Activated T-cell treated with anti-CD3 and anti-CD28 coated beads, Interleukin-2, amount 50 U/mL, for 72 hours (primary cell): ENCODE data around the gene TMEM178B. TPM values are rescaled to one million over a fixed set of nuclear protein-coding genes. Genes with fewer than 3 reads are reported as not detected.

Source experiments
- ATAC-seq, 2 donors: fragments of 150-1000 bp; cut with Tn5 transposase; replicated peaks in 1 of 2; 2 replicates each; pipeline ENCODE4 v1.10.0; 2021; ENCODE audit warnings: moderate library complexity in 2 of 2, mild to moderate bottlenecking in 1 of 2
- DNase-seq, 2 donors: peaks; one replicate each; pipeline ENCODE4 v3.0.0; 2021 to 2022; ENCODE audit warnings: mixed read lengths in 1 of 2
- H3K27ac Mint-ChIP-seq: one replicate; pipeline ENCODE4 v1.8.0; 2022; ENCODE audit warnings: mild to moderate bottlenecking, moderate library complexity, mixed read lengths
- H3K27me3 Mint-ChIP-seq: one replicate; pipeline ENCODE4 v1.8.0; 2022; ENCODE audit warnings: low read depth, mixed read lengths
- H3K36me3 Mint-ChIP-seq, 2 donors: one replicate each; pipeline ENCODE4 v1.8.0; 2022; ENCODE audit warnings: mixed read lengths in 2 of 2, mild to moderate bottlenecking in 1 of 2; ENCODE audit not compliant: insufficient read depth in 2 of 2
- H3K4me1 Mint-ChIP-seq: one replicate; pipeline ENCODE4 v1.8.0; 2022; ENCODE audit warnings: low read depth, mixed read lengths
- H3K4me3 Mint-ChIP-seq, 2 donors: one replicate each; pipeline ENCODE4 v1.8.0; 2022; ENCODE audit warnings: mild to moderate bottlenecking in 2 of 2, mixed read lengths in 2 of 2, moderate library complexity in 2 of 2
- H3K9me3 Mint-ChIP-seq, 2 donors: one replicate each; pipeline ENCODE4 v1.8.0; 2022; ENCODE audit warnings: mixed read lengths in 2 of 2
- total RNA-seq, 2 donors: library from RNA; stranded (reverse); gene quantifications; one replicate each; pipeline ENCODE4 v1.2.3, GENCODE V29; 2022

The TMEM178B gene
- total RNA-seq, 2 donors from 2014 or later = 1.0 to 1.4 TPM

- H3K4me3 Mint-ChIP-seq = no peak overlapping the region
- H3K27ac Mint-ChIP-seq = no peak overlapping the region
- DNase-seq (no peak), ATAC-seq (no peak)
- H3K27me3 Mint-ChIP-seq = peaks cover 34% of the 10 kb centered on the region
- H3K36me3 Mint-ChIP-seq = no peaks in the 10 kb centered on the region
- H3K9me3 Mint-ChIP-seq = peaks cover 2% of the 10 kb centered on the region in 2 donors
- no peaks in the 10 kb centered on the region for H3K4me1 Mint-ChIP-seq
Measured at GRCh38 chr7:141128506-141128905, 54.6 kb downstream of the TMEM178B start.

GRCh38 chr7:141128931-141129330 is 55.1 kb downstream of the TMEM178B start:
- Mint-ChIP-seq H3K36me3 (peaks cover 0 to 1% of the 10 kb centered on the region in 2 donors), H3K4me3 (no peak overlapping the region), H3K27me3 (peaks cover 34% of the 10 kb centered on the region), H3K4me1 (no peaks in the 10 kb centered on the region), H3K9me3 (peaks cover 2 to 4% of the 10 kb centered on the region in 2 donors), H3K27ac (no peak overlapping the region)
- DNase-seq (no peak), ATAC-seq (no peak)

- no peak overlapping the region for H3K4me3 Mint-ChIP-seq
Measured at GRCh38 chr7:141132671-141133070, 58.8 kb downstream of the TMEM178B start.

GRCh38 chr7:141133646-141134045 is 59.8 kb downstream of the TMEM178B start:
- Mint-ChIP-seq H3K4me3 (no peak overlapping the region), H3K4me1 (no peaks in the 10 kb centered on the region), H3K36me3 (peaks cover 0 to 1% of the 10 kb centered on the region in 2 donors), H3K9me3 (peaks cover 2 to 4% of the 10 kb centered on the region in 2 donors), H3K27me3 (peaks cover 18% of the 10 kb centered on the region), H3K27ac (no peak overlapping the region)
- DNase-seq (no peak), ATAC-seq (no peak)

More at GRCh38 chr7:141132671-141133070, 58.8 kb downstream of the TMEM178B start:
- H3K9me3 Mint-ChIP-seq = peaks cover 2 to 4% of the 10 kb centered on the region in 2 donors
- DNase-seq (no peak), ATAC-seq (no peak)
- H3K36me3 Mint-ChIP-seq = peaks cover 0 to 1% of the 10 kb centered on the region in 2 donors
- no peaks in the 10 kb centered on the region for H3K4me1 Mint-ChIP-seq
- peaks cover 18% of the 10 kb centered on the region for H3K27me3 Mint-ChIP-seq
- H3K27ac Mint-ChIP-seq = no peak overlapping the region

GRCh38 chr7:141142058-141142457 is 68.2 kb downstream of the TMEM178B start:
- Mint-ChIP-seq H3K27ac (no peak overlapping the region), H3K9me3 (peaks cover 0 to 2% of the 10 kb centered on the region in 2 donors), H3K27me3 (peaks cover 8% of the 10 kb centered on the region), H3K4me1 (no peaks in the 10 kb centered on the region), H3K4me3 (no peak overlapping the region), H3K36me3 (no peaks in the 10 kb centered on the region)
- ATAC-seq = no peak
- DNase-seq = no peak

GRCh38 chr7:141144921-141145629 is 71.2 kb downstream of the TMEM178B start:
- Mint-ChIP-seq H3K27ac (no peak overlapping the region), H3K4me1 (no peaks in the 10 kb centered on the region), H3K27me3 (peaks cover 8% of the 10 kb centered on the region), H3K4me3 (no peak overlapping the region), H3K9me3 (peaks cover 0 to 2% of the 10 kb centered on the region in 2 donors), H3K36me3 (no peaks in the 10 kb centered on the region)
- no peak for ATAC-seq
- DNase-seq = no peak

- H3K4me3 Mint-ChIP-seq = no peak overlapping the region
- ATAC-seq = no peak
- H3K27ac Mint-ChIP-seq = no peak overlapping the region
- H3K36me3 Mint-ChIP-seq = no peaks in the 10 kb centered on the region
- peaks cover 8% of the 10 kb centered on the region for H3K27me3 Mint-ChIP-seq
- H3K9me3 Mint-ChIP-seq = peaks cover 0 to 2% of the 10 kb centered on the region in 2 donors
- H3K4me1 Mint-ChIP-seq = no peaks in the 10 kb centered on the region
- no peak for DNase-seq
Measured at GRCh38 chr7:141145630-141145982, 71.7 kb downstream of the TMEM178B start.

- Mint-ChIP-seq H3K27ac (no peak overlapping the region), H3K36me3 (no peaks in the 10 kb centered on the region), H3K4me3 (no peak overlapping the region), H3K9me3 (no peaks in the 10 kb centered on the region), H3K27me3 (no peaks in the 10 kb centered on the region), H3K4me1 (no peaks in the 10 kb centered on the region)
- ATAC-seq = no peak
- no peak for DNase-seq
Measured at GRCh38 chr7:141147482-141147881, 73.6 kb downstream of the TMEM178B start.

GRCh38 chr7:141150465-141150864 is 76.6 kb downstream of the TMEM178B start:
- Mint-ChIP-seq H3K27ac (no peak overlapping the region), H3K4me3 (no peak overlapping the region), H3K9me3 (no peaks in the 10 kb centered on the region), H3K27me3 (no peaks in the 10 kb centered on the region), H3K36me3 (no peaks in the 10 kb centered on the region), H3K4me1 (no peaks in the 10 kb centered on the region)
- DNase-seq = no peak
- ATAC-seq = no peak

GRCh38 chr7:141151746-141152145 is 77.9 kb downstream of the TMEM178B start:
- Mint-ChIP-seq H3K9me3 (no peaks in the 10 kb centered on the region), H3K4me3 (no peak overlapping the region), H3K4me1 (no peaks in the 10 kb centered on the region), H3K36me3 (no peaks in the 10 kb centered on the region), H3K27ac (no peak overlapping the region), H3K27me3 (no peaks in the 10 kb centered on the region)
- no peak for ATAC-seq
- no peak for DNase-seq

GRCh38 chr7:141153231-141153630 is 79.4 kb downstream of the TMEM178B start:
- no peak overlapping the region for H3K27ac Mint-ChIP-seq
- no peak overlapping the region for H3K4me3 Mint-ChIP-seq
- ATAC-seq (no peak), DNase-seq (no peak)
- H3K27me3 Mint-ChIP-seq = peaks cover 7% of the 10 kb centered on the region
- no peaks in the 10 kb centered on the region for H3K36me3 Mint-ChIP-seq
- H3K9me3 Mint-ChIP-seq = no peaks in the 10 kb centered on the region
- no peaks in the 10 kb centered on the region for H3K4me1 Mint-ChIP-seq

- Mint-ChIP-seq H3K4me3 (no peak overlapping the region), H3K4me1 (no peaks in the 10 kb centered on the region), H3K9me3 (no peaks in the 10 kb centered on the region), H3K36me3 (no peaks in the 10 kb centered on the region), H3K27me3 (peaks cover 7% of the 10 kb centered on the region), H3K27ac (no peak overlapping the region)
- ATAC-seq = no peak
- DNase-seq = no peak
Measured at GRCh38 chr7:141154131-141154732, 80.4 kb downstream of the TMEM178B start.

GRCh38 chr7:141156407-141156806 is 82.5 kb downstream of the TMEM178B start:
- H3K4me3 Mint-ChIP-seq = no peak overlapping the region
- no peak for DNase-seq
- no peak overlapping the region for H3K27ac Mint-ChIP-seq

More at GRCh38 chr7:141156407-141156806, 82.5 kb downstream of the TMEM178B start:
- no peaks in the 10 kb centered on the region for H3K4me1 Mint-ChIP-seq
- peaks cover 7% of the 10 kb centered on the region for H3K27me3 Mint-ChIP-seq
- no peaks in the 10 kb centered on the region for H3K36me3 Mint-ChIP-seq
- ATAC-seq = no peak
- no peaks in the 10 kb centered on the region for H3K9me3 Mint-ChIP-seq
